HG02938 (cell line): ENCODE results near the gene ADAMTS3.

ENCODE experiments used
- ATAC-seq: cut with Tn5 transposase; IDR thresholded peaks from one replicate; pipeline ENCODE4 v1.9.1; 2021; ENCODE audit warnings: mild to moderate bottlenecking, moderate library complexity; ENCODE audit not compliant: unreplicated experiment

The ADAMTS3 gene

GRCh38 chr4:72352711-72353110 lies 216.3 kb downstream of the ADAMTS3 start:
- no peak for ATAC-seq

DNA sequence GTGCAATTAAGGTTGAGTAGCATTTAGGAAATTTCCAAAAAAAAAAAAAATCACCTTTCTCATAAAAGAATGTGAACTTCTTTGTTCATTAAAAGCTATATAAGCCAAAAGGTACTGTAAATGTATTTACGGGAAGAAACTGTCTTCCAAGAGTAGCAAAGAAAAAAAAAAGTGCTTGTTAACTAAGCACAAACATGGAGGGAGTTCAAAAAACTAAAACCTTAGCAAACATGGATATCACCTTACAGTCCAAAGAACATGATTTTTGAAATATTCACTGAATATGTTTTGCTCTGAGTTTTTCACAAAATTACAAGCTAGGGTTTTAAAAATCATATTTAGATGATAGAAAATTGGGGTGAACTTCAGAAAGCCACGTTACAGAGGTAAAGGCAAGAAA lies 217.5 kb downstream of the ADAMTS3 start:
- no peak for ATAC-seq

DNA sequence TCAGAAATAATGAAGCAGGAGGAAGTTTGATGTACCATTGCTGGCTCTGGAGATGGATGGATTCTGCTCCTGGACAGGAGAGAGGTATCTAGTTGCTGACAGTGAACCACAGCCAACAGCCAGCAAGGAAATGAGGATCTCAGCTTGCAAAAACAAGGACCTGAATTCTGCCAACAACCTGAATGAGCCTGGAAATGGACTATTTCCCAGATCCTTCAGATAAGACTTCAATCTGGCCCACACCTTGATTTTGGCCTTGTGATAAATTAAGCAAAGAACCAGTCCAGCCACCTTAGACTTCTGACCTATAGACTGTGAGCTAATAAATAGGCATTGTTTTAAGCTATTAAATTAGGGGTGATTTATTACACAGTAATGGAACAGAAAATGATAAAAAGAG lies 220.3 kb downstream of the ADAMTS3 start:
- ATAC-seq, result no peak

DNA sequence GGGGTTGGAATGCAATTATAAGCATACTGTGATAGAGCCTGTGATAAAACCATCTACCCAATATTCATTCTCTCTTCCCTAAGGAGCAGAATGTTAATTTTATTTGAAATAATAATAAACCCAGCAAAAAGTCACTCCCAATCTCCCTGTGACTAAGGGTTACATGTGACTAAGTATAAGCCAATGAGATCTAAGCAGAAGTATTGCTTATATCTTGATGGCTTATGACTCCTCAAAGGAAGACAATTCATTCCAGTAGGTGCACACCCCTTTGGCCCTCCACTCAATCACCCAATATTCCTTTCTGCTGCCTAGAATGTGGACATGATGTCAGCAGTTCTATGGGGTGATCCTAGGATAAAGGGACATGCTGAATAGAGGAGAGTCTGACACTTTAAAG lies 224.6 kb downstream of the ADAMTS3 start:
- no peak for ATAC-seq

- ATAC-seq, result no peak
Measured at GRCh38 chr4:72341432-72341820, 227.6 kb downstream of the ADAMTS3 start.

DNA sequence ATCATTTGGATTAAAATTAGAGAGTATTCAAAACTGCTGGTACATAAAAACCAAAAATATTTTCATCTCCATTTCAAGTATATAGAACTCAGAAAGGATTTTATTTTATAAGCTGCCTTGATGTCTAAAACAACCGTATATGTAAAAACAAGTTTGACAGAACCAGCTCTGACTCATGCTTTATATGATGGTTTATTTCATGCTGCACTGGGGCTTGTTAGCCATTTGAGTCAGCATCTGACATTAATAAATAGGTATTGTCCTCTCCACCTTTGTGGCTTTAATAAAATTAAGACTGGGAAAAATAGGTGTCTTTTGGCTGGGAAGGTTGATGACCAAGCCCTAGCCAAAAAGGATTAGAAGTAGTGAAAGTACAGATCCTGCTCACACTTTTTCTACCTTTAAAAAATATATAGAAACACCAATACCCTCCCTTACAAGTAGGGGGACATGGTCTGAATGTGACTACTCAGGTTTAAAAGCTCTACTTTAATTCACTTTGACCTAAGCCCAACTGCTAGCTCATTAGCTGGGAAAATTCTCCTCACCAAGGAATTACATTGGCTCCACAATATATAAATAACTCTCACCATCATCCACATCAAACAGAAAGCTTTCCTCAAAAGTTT lies 228.1 kb downstream of the ADAMTS3 start:
- ATAC-seq, result no peak

- ATAC-seq, result no peak
Measured at GRCh38 chr4:72338060-72338459, 231.0 kb downstream of the ADAMTS3 start.

DNA sequence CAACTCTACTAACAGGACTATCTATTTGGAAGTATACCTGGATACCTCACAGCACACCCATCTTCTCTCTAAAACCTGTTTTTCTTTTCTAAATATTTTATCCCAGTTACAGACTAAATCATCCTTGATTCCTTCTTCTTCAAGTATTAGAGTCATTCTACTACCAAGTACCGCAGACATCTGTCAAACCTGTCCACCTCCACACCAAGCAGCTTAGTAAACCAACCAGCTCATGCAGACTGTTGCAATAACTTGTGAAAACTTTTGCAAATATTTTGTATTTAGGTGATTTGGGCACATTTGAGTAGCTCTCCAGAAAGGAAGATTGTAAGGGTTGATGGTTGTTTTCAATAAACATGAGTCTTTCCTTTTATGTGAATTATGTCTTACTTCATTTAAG lies 238.6 kb downstream of the ADAMTS3 start:
- no peak for ATAC-seq

- no peak for ATAC-seq
Measured at GRCh38 chr4:72326692-72327632, 242.1 kb downstream of the ADAMTS3 start.

DNA sequence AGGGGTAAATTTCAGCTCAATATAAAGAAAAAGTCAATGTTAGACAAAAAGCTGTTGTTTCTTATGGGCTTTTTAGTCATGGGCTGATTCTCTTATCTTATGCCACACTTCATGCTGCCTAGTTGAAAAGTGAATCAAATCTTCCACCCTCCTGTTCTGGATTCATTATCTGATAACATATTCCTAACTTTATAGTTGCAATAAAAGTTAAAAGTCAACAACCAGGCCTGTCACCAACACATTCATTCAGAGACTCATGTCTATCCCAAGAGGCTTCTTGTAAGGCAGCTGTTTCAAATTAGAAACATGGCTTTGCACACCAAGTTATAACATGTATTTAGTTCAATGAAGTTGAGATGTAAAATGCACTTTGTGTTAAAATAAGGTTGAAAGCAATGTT lies 243.8 kb downstream of the ADAMTS3 start:
- ATAC-seq, result no peak

- no peak for ATAC-seq
Measured at GRCh38 chr4:72323227-72323626, 245.8 kb downstream of the ADAMTS3 start.

GRCh38 chr4:72320223-72320948 lies 248.6 kb downstream of the ADAMTS3 start:
- no peak for ATAC-seq

- ATAC-seq, result no peak
Measured at GRCh38 chr4:72319601-72320021, 249.4 kb downstream of the ADAMTS3 start.

GRCh38 chr4:72318421-72319170 lies 250.4 kb downstream of the ADAMTS3 start:
- ATAC-seq, result no peak

GRCh38 chr4:72314869-72315268 lies 254.2 kb downstream of the ADAMTS3 start:
- ATAC-seq, result no peak

GRCh38 chr4:72313121-72313520 lies 255.9 kb downstream of the ADAMTS3 start:
- no peak for ATAC-seq

GRCh38 chr4:72312032-72312650 lies 256.9 kb downstream of the ADAMTS3 start:
- ATAC-seq, result no peak

DNA sequence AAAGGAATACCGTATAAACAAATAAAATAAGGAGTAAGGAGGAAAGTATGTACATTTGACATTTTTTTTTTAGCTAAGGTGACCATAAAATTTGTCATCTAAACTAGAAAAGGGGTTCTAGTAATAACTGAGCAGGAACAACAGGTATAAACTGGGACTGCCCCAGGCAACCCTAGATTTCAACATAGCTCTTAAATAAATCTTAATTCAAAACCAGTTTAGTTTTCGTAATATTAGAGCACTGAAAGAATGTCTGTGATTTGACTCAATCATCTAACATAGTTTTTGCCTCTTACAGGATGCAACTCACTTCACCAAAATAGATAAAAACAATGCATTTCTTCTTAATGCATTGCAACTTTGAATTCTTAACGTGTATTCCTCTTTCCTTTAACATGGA lies 257.7 kb downstream of the ADAMTS3 start:
- ATAC-seq, result no peak

DNA sequence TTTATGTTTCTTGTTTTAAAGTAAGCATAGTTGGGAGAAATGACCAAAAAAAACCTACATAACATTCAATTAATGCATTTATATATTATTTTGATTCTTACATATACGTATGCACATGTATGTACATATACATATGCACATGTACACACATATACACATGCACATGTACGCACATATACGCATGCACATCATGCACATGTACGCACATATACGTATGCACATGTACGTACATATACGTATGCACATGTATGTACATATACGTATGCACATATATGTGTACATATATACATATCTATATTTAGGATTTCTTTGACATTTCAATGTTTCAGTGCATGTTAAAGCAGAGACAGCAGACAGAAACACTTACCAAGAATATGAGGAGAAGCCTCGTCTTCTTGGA lies 263.4 kb downstream of the ADAMTS3 start:
- ATAC-seq, result no peak

- no peak for ATAC-seq
Measured at GRCh38 chr4:72305080-72305479, 263.9 kb downstream of the ADAMTS3 start.
